HepG2 (cell line): ENCODE results near the gene CA14.

Source experiments
- CTCF ChIP-seq: sonication (generic); formaldehyde crosslinking; IDR thresholded peaks from 2 replicates; pipeline ENCODE4 v1.5.0; 2020; ENCODE audit warnings: mild to moderate bottlenecking, missing genetic modification reagents, moderate library complexity
- FOXK2 ChIP-seq: fragments of 450-650 bp; IDR thresholded peaks from 2 replicates; pipeline ENCODE4 v1.6.1; 2016
- GATAD2A ChIP-seq: IDR thresholded peaks from 2 replicates; pipeline ENCODE4 v1.6.1; 2016
- MXI1 ChIP-seq: IDR thresholded peaks from 3 replicates; pipeline ENCODE4 v1.6.1; 2012; ENCODE audit warnings: low read depth, low read length, inconsistent platforms, borderline replicate concordance
- MYC ChIP-seq: sonication (generic); formaldehyde crosslinking; IDR thresholded peaks from 2 replicates; pipeline ENCODE4 v1.9.0; 2021; ENCODE audit warnings: missing genetic modification reagents, borderline replicate concordance
- NFE2 ChIP-seq: sonication (generic); formaldehyde crosslinking; IDR thresholded peaks from 2 replicates; pipeline ENCODE4 v1.4.0; 2020; ENCODE audit warnings: missing genetic modification reagents
- NFRKB ChIP-seq: fragments of 450-650 bp; IDR thresholded peaks from 2 replicates; pipeline ENCODE4 v1.6.1; 2017
- PHF8 ChIP-seq: sonication (generic); formaldehyde crosslinking; IDR thresholded peaks from 2 replicates; pipeline ENCODE4 v1.5.0; 2020; ENCODE audit warnings: missing genetic modification reagents
- POLR2AphosphoS5 ChIP-seq: IDR thresholded peaks from 2 replicates; pipeline ENCODE4 v1.6.1; 2012; ENCODE audit warnings: low read depth, low read length
- U2AF2 ChIP-seq: fragments of 200-400 bp; formaldehyde crosslinking; IDR thresholded peaks from 2 replicates; pipeline ENCODE4 v1.6.1; 2017; ENCODE audit warnings: low read depth, mild to moderate bottlenecking, low read length
- ZSCAN22 ChIP-seq: sonication (generic); formaldehyde crosslinking; IDR thresholded peaks from 2 replicates; pipeline ENCODE4 v1.4.0; 2020; ENCODE audit warnings: mild to moderate bottlenecking, missing genetic modification reagents
- ZZZ3 ChIP-seq: sonication (generic); formaldehyde crosslinking; IDR thresholded peaks from 2 replicates; pipeline ENCODE4 v1.4.0; 2020; ENCODE audit warnings: missing genetic modification reagents, mild to moderate bottlenecking, borderline replicate concordance
- TF ChIP-seq, protein P1 (sequence below): sonication (generic); formaldehyde crosslinking; IDR thresholded peaks from 2 replicates; pipeline ENCODE4 v1.4.0; 2020; ENCODE audit warnings: missing genetic modification reagents

- TF ChIP-seq CTCF (CRISPR knock-in tag) (no peak), MYC (CRISPR knock-in tag) (no peak), POLR2AphosphoS5 (no peak), ZZZ3 (CRISPR knock-in tag) (no peak), PHF8 (CRISPR knock-in tag) (no peak), U2AF2 (no peak), FOXK2 (no peak), GATAD2A (CRISPR knock-in tag) (no peak), ZSCAN22 (CRISPR knock-in tag) (no peak), MXI1 (no peak), NFE2 (CRISPR knock-in tag) (no peak), NFRKB (no peak)
- TF ChIP-seq, protein P1, sequence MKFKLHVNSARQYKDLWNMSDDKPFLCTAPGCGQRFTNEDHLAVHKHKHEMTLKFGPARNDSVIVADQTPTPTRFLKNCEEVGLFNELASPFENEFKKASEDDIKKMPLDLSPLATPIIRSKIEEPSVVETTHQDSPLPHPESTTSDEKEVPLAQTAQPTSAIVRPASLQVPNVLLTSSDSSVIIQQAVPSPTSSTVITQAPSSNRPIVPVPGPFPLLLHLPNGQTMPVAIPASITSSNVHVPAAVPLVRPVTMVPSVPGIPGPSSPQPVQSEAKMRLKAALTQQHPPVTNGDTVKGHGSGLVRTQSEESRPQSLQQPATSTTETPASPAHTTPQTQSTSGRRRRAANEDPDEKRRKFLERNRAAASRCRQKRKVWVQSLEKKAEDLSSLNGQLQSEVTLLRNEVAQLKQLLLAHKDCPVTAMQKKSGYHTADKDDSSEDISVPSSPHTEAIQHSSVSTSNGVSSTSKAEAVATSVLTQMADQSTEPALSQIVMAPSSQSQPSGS (CRISPR knock-in tag) = no peak
These were observed 30.8 kb downstream of the CA14 start for GRCh38 chr1:150288382-150288781.
